Mesodermal cell (in vitro differentiated cells): Measurements from ENCODE around the gene ALCAM.

ENCODE experiments used
- H3K27ac ChIP-seq: 2 replicates; pipeline ENCODE4 v1.7.0; 2013; ENCODE audit warnings: mild to moderate bottlenecking, low read depth, low read length, moderate library complexity; ENCODE audit not compliant: severe bottlenecking
- H3K36me3 ChIP-seq: 2 replicates; pipeline ENCODE4 v1.7.1; 2013; ENCODE audit warnings: mild to moderate bottlenecking, low read length, moderate library complexity; ENCODE audit not compliant: control insufficient read depth, insufficient read depth
- H3K4me1 ChIP-seq: one replicate; pipeline ENCODE4 v1.7.1; 2013; ENCODE audit warnings: mild to moderate bottlenecking, low read length; ENCODE audit not compliant: insufficient read depth, control insufficient read depth, poor library complexity, severe bottlenecking
- H3K4me3 ChIP-seq: 2 replicates; pipeline ENCODE4 v1.7.0; 2013; ENCODE audit warnings: low read length, control low read depth, mild to moderate bottlenecking; ENCODE audit not compliant: insufficient read depth, poor library complexity, severe bottlenecking; ENCODE audit errors: extremely low read depth
- H3K9me3 ChIP-seq: 2 replicates; pipeline ENCODE4 v1.7.1; 2013; ENCODE audit warnings: mild to moderate bottlenecking, low read length, moderate library complexity; ENCODE audit not compliant: control insufficient read depth
- WGBS, 2 experiments: methylation state at CpG; one replicate each; pipeline ENCODE4 v1.1.5; 2013; ENCODE audit warnings: missing lambda C conversion rate in 2 of 2; ENCODE audit not compliant: insufficient coverage in 2 of 2; 5-methylcytosine and 5-hydroxymethylcytosine counted together

Gene ALCAM

DNA sequence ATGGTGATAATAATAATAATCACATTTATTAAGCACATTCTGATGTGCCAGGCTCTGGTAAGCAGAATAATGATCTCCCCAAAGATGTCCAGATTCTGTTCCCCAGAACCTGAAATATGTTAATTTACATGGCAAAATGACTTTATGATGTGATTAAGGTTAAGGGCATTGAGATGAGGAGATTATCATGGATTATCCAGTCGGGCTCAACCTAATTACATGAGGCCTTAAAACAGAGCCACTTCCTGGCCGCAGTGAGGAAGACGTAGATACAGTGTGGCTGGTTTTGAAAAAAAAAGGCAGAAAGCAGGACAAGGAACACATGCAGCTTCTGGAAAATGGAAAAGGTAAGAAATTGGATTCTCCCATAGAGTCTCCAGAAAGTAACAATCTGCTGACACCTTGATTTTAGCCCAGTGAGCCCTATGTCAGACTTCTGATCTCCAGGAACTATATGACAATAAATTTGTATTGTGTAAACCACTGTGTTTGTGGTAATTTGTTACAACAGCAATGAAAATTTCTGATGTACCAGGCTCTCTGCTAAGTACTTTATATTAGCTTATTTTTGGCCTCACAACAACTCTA is 126.7 kb downstream of the ALCAM start:
- H3K9me3 ChIP-seq, result peaks cover 13% of the 10 kb centered on the region
- H3K27ac ChIP-seq, result no peak overlapping the region
- no peak overlapping the region for H3K4me3 ChIP-seq
- peaks cover 7% of the 10 kb centered on the region for H3K36me3 ChIP-seq
- H3K4me1 ChIP-seq, result no peaks in the 10 kb centered on the region
- 94 to 100% methylated on average over 1 to 3 of the region's 3 CpGs for WGBS, 2 experiments

GRCh38 chr3:105495021-105495420 is 128.3 kb downstream of the ALCAM start:
- H3K9me3 ChIP-seq, result peaks cover 12% of the 10 kb centered on the region
- WGBS, 2 experiments, result 100% methylated on average over 2 of the region's 2 CpGs
- H3K27ac ChIP-seq, result no peak overlapping the region
- no peaks in the 10 kb centered on the region for H3K4me1 ChIP-seq
- H3K4me3 ChIP-seq, result no peak overlapping the region
- H3K36me3 ChIP-seq, result peaks cover 7% of the 10 kb centered on the region

GRCh38 chr3:105496343-105496742 is 129.6 kb downstream of the ALCAM start:
- Histone ChIP-seq H3K36me3 (peaks cover 4% of the 10 kb centered on the region), H3K27ac (no peak overlapping the region), H3K4me1 (no peaks in the 10 kb centered on the region), H3K9me3 (no peaks in the 10 kb centered on the region), H3K4me3 (no peak overlapping the region)
- WGBS, 2 experiments, result 67 to 70% methylated on average over 3 of the region's 3 CpGs

DNA sequence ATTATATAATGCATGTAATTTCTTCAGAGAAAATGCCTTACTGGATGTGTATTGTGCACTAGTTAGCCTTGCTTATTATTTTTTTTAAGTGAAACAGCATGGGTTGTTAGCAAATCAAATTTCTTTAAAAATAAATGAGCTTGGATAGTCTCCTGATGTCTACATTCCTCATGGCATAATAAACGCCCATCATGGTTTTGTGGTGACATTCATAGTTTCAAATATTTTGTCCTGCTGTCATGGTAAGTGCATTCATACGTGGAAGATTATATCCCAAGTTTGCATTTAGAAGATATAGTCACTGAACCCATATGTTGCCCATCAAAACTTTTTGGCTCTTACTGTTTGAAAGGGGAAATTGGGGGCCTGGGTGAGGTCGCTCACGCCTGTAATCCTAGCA is 130.7 kb downstream of the ALCAM start:
- Histone ChIP-seq H3K9me3 (no peaks in the 10 kb centered on the region), H3K36me3 (no peaks in the 10 kb centered on the region), H3K4me3 (no peak overlapping the region), H3K27ac (no peak overlapping the region), H3K4me1 (no peaks in the 10 kb centered on the region)
- WGBS, 2 experiments, result 92 to 94% methylated on average over 2 to 3 of the region's 4 CpGs

DNA sequence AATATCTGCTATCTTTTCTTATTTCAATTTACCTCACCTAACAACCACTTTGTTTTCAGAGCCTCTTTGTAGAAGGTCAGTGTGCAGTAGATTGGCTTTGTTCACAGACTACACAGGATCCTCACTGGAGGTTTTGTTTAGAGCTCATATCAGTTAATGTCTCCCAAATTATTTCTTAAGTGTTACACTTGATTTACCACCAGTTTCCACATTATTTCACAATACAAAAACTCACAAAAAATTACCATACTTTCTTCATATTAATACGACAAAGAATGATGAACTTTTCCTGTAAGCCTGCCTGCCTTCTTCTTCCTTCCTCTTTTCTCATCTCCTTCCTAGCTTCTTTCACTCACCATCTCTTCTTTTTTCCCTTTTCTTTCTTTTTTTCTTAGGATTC is 133.3 kb downstream of the ALCAM start:
- WGBS, 2 experiments, result no CpG with 5 or more reads among the region's 1 CpG
- no peak overlapping the region for H3K27ac ChIP-seq

GRCh38 chr3:105502333-105502732 is 135.6 kb downstream of the ALCAM start:
- H3K27ac ChIP-seq, result no peak overlapping the region
- H3K4me3 ChIP-seq, result no peak overlapping the region
- no peaks in the 10 kb centered on the region for H3K4me1 ChIP-seq
- WGBS, 2 experiments, result 50 to 76% methylated on average over 2 of the region's 2 CpGs
- H3K9me3 ChIP-seq, result no peaks in the 10 kb centered on the region
- no peaks in the 10 kb centered on the region for H3K36me3 ChIP-seq

More for the DNA sequence above, 133.3 kb downstream of the ALCAM start:
- no peaks in the 10 kb centered on the region for H3K36me3 ChIP-seq
- H3K4me3 ChIP-seq, result no peak overlapping the region
- H3K9me3 ChIP-seq, result no peaks in the 10 kb centered on the region
- H3K4me1 ChIP-seq, result no peaks in the 10 kb centered on the region

- Histone ChIP-seq H3K4me1 (no peaks in the 10 kb centered on the region), H3K9me3 (no peaks in the 10 kb centered on the region), H3K36me3 (no peaks in the 10 kb centered on the region), H3K4me3 (no peak overlapping the region), H3K27ac (no peak overlapping the region)
- WGBS, 2 experiments, result 80 to 100% methylated on average over 1 to 3 of the region's 3 CpGs
Measured at GRCh38 chr3:105503191-105503593, 136.5 kb downstream of the ALCAM start.

GRCh38 chr3:105504440-105504951 is 137.8 kb downstream of the ALCAM start:
- 82% methylated on average over 8 to 11 of the region's 13 CpGs for WGBS, 2 experiments
- no peak overlapping the region for H3K27ac ChIP-seq
- no peaks in the 10 kb centered on the region for H3K36me3 ChIP-seq
- no peak overlapping the region for H3K4me3 ChIP-seq
- no peaks in the 10 kb centered on the region for H3K9me3 ChIP-seq
- H3K4me1 ChIP-seq, result no peaks in the 10 kb centered on the region

DNA sequence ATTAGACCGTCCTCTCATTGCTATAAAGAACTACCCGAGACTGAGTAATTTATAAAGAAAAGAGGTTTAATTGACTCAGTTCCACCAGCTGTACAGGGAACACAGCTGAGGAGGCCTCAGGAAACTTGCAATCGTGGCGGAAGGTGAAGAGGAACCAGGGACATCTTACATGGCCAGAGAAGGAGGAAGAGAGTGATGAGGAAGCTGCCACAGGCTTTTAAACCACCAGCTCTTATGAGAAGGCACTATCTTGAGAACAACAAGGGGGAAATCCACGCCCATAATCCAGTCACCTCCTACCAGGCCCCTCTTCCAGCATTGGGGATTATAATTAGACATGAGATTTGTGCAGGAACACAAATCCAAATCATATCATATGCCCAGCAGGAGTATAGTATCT is 138.5 kb downstream of the ALCAM start:
- H3K4me3 ChIP-seq, result no peak overlapping the region
- no peaks in the 10 kb centered on the region for H3K4me1 ChIP-seq
- no peaks in the 10 kb centered on the region for H3K9me3 ChIP-seq
- H3K27ac ChIP-seq, result no peak overlapping the region
- 67 to 84% methylated on average over 2 to 4 of the region's 5 CpGs for WGBS, 2 experiments
- no peaks in the 10 kb centered on the region for H3K36me3 ChIP-seq

GRCh38 chr3:105511031-105511430 is 144.3 kb downstream of the ALCAM start:
- Histone ChIP-seq H3K4me3 (no peak overlapping the region), H3K4me1 (peaks cover 11% of the 10 kb centered on the region), H3K9me3 (no peaks in the 10 kb centered on the region), H3K36me3 (no peaks in the 10 kb centered on the region), H3K27ac (no peak overlapping the region)

GRCh38 chr3:105512061-105512460 is 145.4 kb downstream of the ALCAM start:
- Histone ChIP-seq H3K27ac (no peak overlapping the region), H3K4me3 (no peak overlapping the region), H3K36me3 (no peaks in the 10 kb centered on the region), H3K9me3 (no peaks in the 10 kb centered on the region), H3K4me1 (peaks cover 11% of the 10 kb centered on the region)
- WGBS, 2 experiments, result no CpG with 5 or more reads among the region's 1 CpG
